ENCODE results near the gene RGL1.
A peak's percentile ranks its signal among the peaks of the same experiment; 100 is the strongest.

Gene RGL1

GRCh38 chr1:183842795-183843144 is 37.9 kb downstream of the RGL1 start:
- CTCF ChIA-PET = no interaction called here
- no peak for DNase-seq
- 0% methylated on average over 1 of the region's 2 CpGs for WGBS (ENCODE audit: insufficient coverage)
- POLR2A ChIA-PET = no interaction called here
- no peak overlapping the region for H3K27ac ChIP-seq (ENCODE audit: insufficient read depth in 1 of 2, low read depth in 1 of 2, low read length in 2 of 2, poor library complexity in 1 of 2, severe bottlenecking in 2 of 2)
- no peak overlapping the region for H3K4me3 ChIP-seq (ENCODE audit: control insufficient read depth in 1 of 7, extremely low read depth in 1 of 7, insufficient read depth in 4 of 7, low read depth in 2 of 7, low read length in 6 of 7)
- no peaks in the 10 kb centered on the region for H3K9me3 ChIP-seq (ENCODE audit: control extremely low read depth in 1 of 5, control insufficient read depth in 4 of 5, insufficient read depth in 2 of 5, low read depth in 1 of 5, low read length in 4 of 5)
- H3K4me1 ChIP-seq (ENCODE audit: control extremely low read depth in 1 of 4, control insufficient read depth in 4 of 4, insufficient read depth in 4 of 4, low read length in 3 of 4) = peaks cover 0 to 27% (median 4%) of the 10 kb centered on the region in 4 experiments
- H3K36me3 ChIP-seq (ENCODE audit: control insufficient read depth in 4 of 4, insufficient read depth in 4 of 4, low read length in 3 of 4) = no peaks in the 10 kb centered on the region
- H3K27me3 ChIP-seq (replicated peaks in 2 of 5; ENCODE audit: control insufficient read depth in 4 of 5, insufficient read depth in 5 of 5, low read length in 4 of 5) = no peaks in the 10 kb centered on the region

- 100% methylated on average over 1 of the region's 2 CpGs for WGBS (ENCODE audit: insufficient coverage)
- POLR2A ChIA-PET = no interaction called here
- Histone ChIP-seq H3K4me1 (ENCODE audit: control extremely low read depth in 1 of 4, control insufficient read depth in 4 of 4, insufficient read depth in 4 of 4, low read length in 3 of 4) (peaks cover 0 to 24% (median 4%) of the 10 kb centered on the region in 4 experiments), H3K4me3 (ENCODE audit: control insufficient read depth in 1 of 7, extremely low read depth in 1 of 7, insufficient read depth in 4 of 7, low read depth in 2 of 7, low read length in 6 of 7) (no peak overlapping the region), H3K27me3 (replicated peaks in 2 of 5; ENCODE audit: control insufficient read depth in 4 of 5, insufficient read depth in 5 of 5, low read length in 4 of 5) (no peaks in the 10 kb centered on the region), H3K9me3 (ENCODE audit: control extremely low read depth in 1 of 5, control insufficient read depth in 4 of 5, insufficient read depth in 2 of 5, low read depth in 1 of 5, low read length in 4 of 5) (no peaks in the 10 kb centered on the region), H3K27ac (ENCODE audit: insufficient read depth in 1 of 2, low read depth in 1 of 2, low read length in 2 of 2, poor library complexity in 1 of 2, severe bottlenecking in 2 of 2) (no peak overlapping the region), H3K36me3 (ENCODE audit: control insufficient read depth in 4 of 4, insufficient read depth in 4 of 4, low read length in 3 of 4) (no peaks in the 10 kb centered on the region)
- no peak for DNase-seq
- CTCF ChIA-PET = interaction anchor here (1.0 kb wide), 1 partner anchor 24 kb away, joined by 3 read pairs; no protein-coding TSS in a partner anchor
Observed at GRCh38 chr1:183844806-183845205, 39.9 kb downstream of the RGL1 start.

- H3K27me3 ChIP-seq (replicated peaks in 2 of 5; ENCODE audit: control insufficient read depth in 4 of 5, insufficient read depth in 5 of 5, low read length in 4 of 5) = no peaks in the 10 kb centered on the region
- H3K4me3 ChIP-seq (ENCODE audit: control insufficient read depth in 1 of 7, extremely low read depth in 1 of 7, insufficient read depth in 4 of 7, low read depth in 2 of 7, low read length in 6 of 7) = no peak overlapping the region
- WGBS (ENCODE audit: insufficient coverage) = 96% methylated on average over 3 of the region's 3 CpGs
- no peaks in the 10 kb centered on the region for H3K36me3 ChIP-seq (ENCODE audit: control insufficient read depth in 4 of 4, insufficient read depth in 4 of 4, low read length in 3 of 4)
- no peaks in the 10 kb centered on the region for H3K9me3 ChIP-seq (ENCODE audit: control extremely low read depth in 1 of 5, control insufficient read depth in 4 of 5, insufficient read depth in 2 of 5, low read depth in 1 of 5, low read length in 4 of 5)
- peaks cover 0 to 24% (median 4%) of the 10 kb centered on the region in 4 experiments for H3K4me1 ChIP-seq (ENCODE audit: control extremely low read depth in 1 of 4, control insufficient read depth in 4 of 4, insufficient read depth in 4 of 4, low read length in 3 of 4)
- no peak overlapping the region for H3K27ac ChIP-seq (ENCODE audit: insufficient read depth in 1 of 2, low read depth in 1 of 2, low read length in 2 of 2, poor library complexity in 1 of 2, severe bottlenecking in 2 of 2)
- POLR2A ChIA-PET = no interaction called here
- peak in 2 of 3 donors; percentile 6 to 11 for DNase-seq
- CTCF ChIA-PET = interaction anchor here (1.0 kb wide), 1 partner anchor 23 kb away, joined by 3 read pairs; no protein-coding TSS in a partner anchor
Observed at GRCh38 chr1:183845681-183846080, 40.8 kb downstream of the RGL1 start.

- POLR2A ChIA-PET = no interaction called here
- H3K27ac ChIP-seq (ENCODE audit: insufficient read depth in 1 of 2, low read depth in 1 of 2, low read length in 2 of 2, poor library complexity in 1 of 2, severe bottlenecking in 2 of 2) = no peak overlapping the region
- H3K9me3 ChIP-seq (ENCODE audit: control extremely low read depth in 1 of 5, control insufficient read depth in 4 of 5, insufficient read depth in 2 of 5, low read depth in 1 of 5, low read length in 4 of 5) = no peaks in the 10 kb centered on the region
- no peak for DNase-seq
- no peak overlapping the region for H3K4me3 ChIP-seq (ENCODE audit: control insufficient read depth in 1 of 7, extremely low read depth in 1 of 7, insufficient read depth in 4 of 7, low read depth in 2 of 7, low read length in 6 of 7)
- peaks cover 0 to 13% (median under 1%) of the 10 kb centered on the region in 4 experiments for H3K4me1 ChIP-seq (ENCODE audit: control extremely low read depth in 1 of 4, control insufficient read depth in 4 of 4, insufficient read depth in 4 of 4, low read length in 3 of 4)
- H3K36me3 ChIP-seq (ENCODE audit: control insufficient read depth in 4 of 4, insufficient read depth in 4 of 4, low read length in 3 of 4) = no peaks in the 10 kb centered on the region
- H3K27me3 ChIP-seq (replicated peaks in 2 of 5; ENCODE audit: control insufficient read depth in 4 of 5, insufficient read depth in 5 of 5, low read length in 4 of 5) = no peaks in the 10 kb centered on the region
- CTCF ChIA-PET = no interaction called here
- 93% methylated on average over 3 of the region's 4 CpGs for WGBS (ENCODE audit: insufficient coverage)
Observed at GRCh38 chr1:183847641-183848040, 42.7 kb downstream of the RGL1 start.

GRCh38 chr1:183850852-183851251 is 45.9 kb downstream of the RGL1 start:
- POLR2A ChIA-PET = no interaction called here
- no CpG with 5 or more reads among the region's 2 CpGs for WGBS (ENCODE audit: insufficient coverage)
- H3K27me3 ChIP-seq (replicated peaks in 2 of 5; ENCODE audit: control insufficient read depth in 4 of 5, insufficient read depth in 5 of 5, low read length in 4 of 5) = peaks cover 0 to 2% (median 0%) of the 10 kb centered on the region in 5 experiments
- CTCF ChIA-PET = no interaction called here
- H3K27ac ChIP-seq (ENCODE audit: insufficient read depth in 1 of 2, low read depth in 1 of 2, low read length in 2 of 2, poor library complexity in 1 of 2, severe bottlenecking in 2 of 2) = no peak overlapping the region
- H3K4me1 ChIP-seq (ENCODE audit: control extremely low read depth in 1 of 4, control insufficient read depth in 4 of 4, insufficient read depth in 4 of 4, low read length in 3 of 4) = peaks cover 0 to under 1% (median 0%) of the 10 kb centered on the region in 4 experiments
- no peaks in the 10 kb centered on the region for H3K36me3 ChIP-seq (ENCODE audit: control insufficient read depth in 4 of 4, insufficient read depth in 4 of 4, low read length in 3 of 4)
- no peak overlapping the region for H3K4me3 ChIP-seq (ENCODE audit: control insufficient read depth in 1 of 7, extremely low read depth in 1 of 7, insufficient read depth in 4 of 7, low read depth in 2 of 7, low read length in 6 of 7)
- no peak for DNase-seq
- no peaks in the 10 kb centered on the region for H3K9me3 ChIP-seq (ENCODE audit: control extremely low read depth in 1 of 5, control insufficient read depth in 4 of 5, insufficient read depth in 2 of 5, low read depth in 1 of 5, low read length in 4 of 5)

- Histone ChIP-seq H3K4me1 (ENCODE audit: control extremely low read depth in 1 of 4, control insufficient read depth in 4 of 4, insufficient read depth in 4 of 4, low read length in 3 of 4) (no peaks in the 10 kb centered on the region), H3K9me3 (ENCODE audit: control extremely low read depth in 1 of 5, control insufficient read depth in 4 of 5, insufficient read depth in 2 of 5, low read depth in 1 of 5, low read length in 4 of 5) (no peaks in the 10 kb centered on the region), H3K36me3 (ENCODE audit: control insufficient read depth in 4 of 4, insufficient read depth in 4 of 4, low read length in 3 of 4) (no peaks in the 10 kb centered on the region), H3K27me3 (replicated peaks in 2 of 5; ENCODE audit: control insufficient read depth in 4 of 5, insufficient read depth in 5 of 5, low read length in 4 of 5) (peaks cover 0 to 2% (median 0%) of the 10 kb centered on the region in 5 experiments), H3K27ac (ENCODE audit: insufficient read depth in 1 of 2, low read depth in 1 of 2, low read length in 2 of 2, poor library complexity in 1 of 2, severe bottlenecking in 2 of 2) (no peak overlapping the region), H3K4me3 (ENCODE audit: control insufficient read depth in 1 of 7, extremely low read depth in 1 of 7, insufficient read depth in 4 of 7, low read depth in 2 of 7, low read length in 6 of 7) (no peak overlapping the region)
- DNase-seq = no peak
- CTCF ChIA-PET = interaction anchor here (1.4 kb wide), 1 partner anchor 36 kb away, joined by 3 read pairs; no protein-coding TSS in a partner anchor
- 100% methylated on average over 1 of the region's 3 CpGs for WGBS (ENCODE audit: insufficient coverage)
- POLR2A ChIA-PET = interaction anchor here (0.5 kb wide), 1 partner anchor 16 kb away, joined by 3 read pairs; no protein-coding TSS in a partner anchor
Observed at GRCh38 chr1:183859119-183859518, 54.2 kb downstream of the RGL1 start.

- CTCF ChIA-PET = no interaction called here
Observed at GRCh38 chr1:183859831-183860230, 54.9 kb downstream of the RGL1 start.

More at GRCh38 chr1:183859831-183860230, 54.9 kb downstream of the RGL1 start:
- POLR2A ChIA-PET = no interaction called here
- H3K4me3 ChIP-seq (ENCODE audit: control insufficient read depth in 1 of 7, extremely low read depth in 1 of 7, insufficient read depth in 4 of 7, low read depth in 2 of 7, low read length in 6 of 7) = no peak overlapping the region
- peaks cover 0 to 2% (median 0%) of the 10 kb centered on the region in 5 experiments for H3K27me3 ChIP-seq (replicated peaks in 2 of 5; ENCODE audit: control insufficient read depth in 4 of 5, insufficient read depth in 5 of 5, low read length in 4 of 5)
- 100% methylated on average over 2 of the region's 3 CpGs for WGBS (ENCODE audit: insufficient coverage)
- H3K9me3 ChIP-seq (ENCODE audit: control extremely low read depth in 1 of 5, control insufficient read depth in 4 of 5, insufficient read depth in 2 of 5, low read depth in 1 of 5, low read length in 4 of 5) = no peaks in the 10 kb centered on the region
- no peak for DNase-seq
- no peaks in the 10 kb centered on the region for H3K36me3 ChIP-seq (ENCODE audit: control insufficient read depth in 4 of 4, insufficient read depth in 4 of 4, low read length in 3 of 4)
- no peaks in the 10 kb centered on the region for H3K4me1 ChIP-seq (ENCODE audit: control extremely low read depth in 1 of 4, control insufficient read depth in 4 of 4, insufficient read depth in 4 of 4, low read length in 3 of 4)
- no peak overlapping the region for H3K27ac ChIP-seq (ENCODE audit: insufficient read depth in 1 of 2, low read depth in 1 of 2, low read length in 2 of 2, poor library complexity in 1 of 2, severe bottlenecking in 2 of 2)

Measured in common myeloid progenitor, CD34-positive (primary cell).